HG03575 (cell line): Measurements from ENCODE around the gene MCAM.

ENCODE experiments used
- ATAC-seq: cut with Tn5 transposase; IDR thresholded peaks from one replicate; pipeline ENCODE4 v1.9.1; 2021; ENCODE audit not compliant: unreplicated experiment, insufficient number of reproducible peaks, low FRiP score; ENCODE audit errors: extremely low read depth

The MCAM gene

DNA sequence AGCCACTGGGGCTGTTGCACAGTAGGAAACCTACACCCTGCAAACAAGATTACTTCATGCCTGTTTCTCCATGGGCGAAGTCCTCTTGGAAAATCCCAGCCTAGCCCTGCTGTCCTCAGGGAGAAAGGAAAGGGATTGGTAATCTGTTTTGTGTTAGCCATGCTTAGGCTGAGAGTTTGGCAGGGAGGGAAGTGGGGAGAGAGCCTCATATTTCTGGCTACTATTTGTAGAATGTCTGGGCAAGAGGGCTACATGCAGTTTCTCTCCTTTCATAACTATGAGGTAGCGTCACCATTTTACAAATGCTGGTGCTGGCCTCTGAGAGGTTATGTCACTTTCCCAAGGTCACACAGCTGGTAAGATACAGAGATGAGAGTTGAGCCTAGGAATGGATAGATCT lies 30.3 kb upstream of the MCAM start:
- no peak for ATAC-seq

GRCh38 chr11:119346605-119347004 lies 29.7 kb upstream of the MCAM start, which contains the start of gene MFRP:
Gene MFRP (minus strand): TSS chr11:119346705. CDS start chr11:119346513, 192 bp downstream.
- ATAC-seq: no peak

DNA sequence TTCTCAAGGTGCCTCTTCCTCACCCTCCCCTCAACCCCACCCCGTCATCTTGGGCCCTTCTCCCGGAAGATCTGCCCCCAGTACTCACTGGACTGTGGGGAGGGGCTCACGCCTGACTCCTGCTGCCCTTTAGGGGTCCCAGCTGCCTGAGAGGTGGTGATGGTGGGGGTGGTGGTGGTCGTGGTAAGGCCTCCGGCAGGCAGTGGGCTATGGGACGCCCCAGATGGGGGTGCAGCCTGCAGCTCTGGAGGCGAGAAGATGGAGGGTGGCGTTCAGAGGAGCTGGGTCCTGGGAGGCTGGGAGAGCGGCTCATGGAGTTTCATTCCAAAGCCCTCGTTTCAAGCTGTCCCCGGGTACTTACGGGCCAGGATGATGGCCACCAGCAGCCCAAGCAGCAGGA lies 28.8 kb upstream of the MCAM start:
- ATAC-seq: no peak

DNA sequence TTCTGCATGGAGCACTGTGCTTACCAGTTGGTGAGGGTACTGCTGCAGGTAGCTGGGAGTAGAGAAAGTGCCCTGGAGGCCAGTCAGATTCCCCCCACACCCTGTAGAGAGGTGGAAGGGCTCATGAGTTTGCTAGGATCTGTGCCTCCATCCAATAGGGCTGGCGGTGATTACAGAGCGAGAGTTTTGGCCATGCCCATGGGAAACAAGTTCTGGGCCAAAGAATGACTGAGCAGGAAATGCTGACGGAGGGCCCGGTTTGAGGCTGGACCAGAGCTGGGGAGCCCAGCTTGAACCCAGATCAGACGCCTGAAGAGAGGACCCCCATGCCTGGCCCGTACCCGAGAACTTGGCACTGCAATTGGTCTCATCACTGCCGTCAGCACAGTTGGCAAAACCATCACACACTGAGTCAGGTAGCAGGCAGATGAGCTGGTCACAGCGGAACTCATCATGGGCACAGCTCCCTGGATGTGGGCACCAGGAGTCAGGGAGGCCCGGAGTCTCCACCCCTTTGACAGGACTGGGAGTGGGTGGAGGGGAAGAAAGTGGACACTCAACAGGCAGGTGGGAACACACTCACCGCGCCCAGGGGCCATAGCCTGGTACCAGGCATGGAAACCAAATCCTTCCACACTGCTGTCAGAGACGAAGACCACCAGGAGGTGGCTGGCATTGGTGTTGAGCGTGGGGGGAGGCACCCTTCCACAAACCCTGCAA lies 27.5 kb upstream of the MCAM start:
- ATAC-seq: no peak

- ATAC-seq: no peak
These were observed 26.8 kb upstream of the MCAM start for GRCh38 chr11:119343726-119344125.

- ATAC-seq: no peak
These were observed 25.6 kb upstream of the MCAM start for GRCh38 chr11:119342362-119343130.

GRCh38 chr11:119342023-119342300 lies 25.0 kb upstream of the MCAM start:
- ATAC-seq: no peak

- ATAC-seq: no peak
These were observed 24.5 kb upstream of the MCAM start for GRCh38 chr11:119341222-119342022.

- no peak for ATAC-seq
These were observed 23.6 kb upstream of the MCAM start, which contains the start of gene C1QTNF5 for GRCh38 chr11:119340335-119341221. Gene C1QTNF5 (minus strand): TSS chr11:119340883. CDS start chr11:119340397, 486 bp downstream.

GRCh38 chr11:119339589-119340334 lies 22.8 kb upstream of the MCAM start:
- ATAC-seq: no peak

DNA sequence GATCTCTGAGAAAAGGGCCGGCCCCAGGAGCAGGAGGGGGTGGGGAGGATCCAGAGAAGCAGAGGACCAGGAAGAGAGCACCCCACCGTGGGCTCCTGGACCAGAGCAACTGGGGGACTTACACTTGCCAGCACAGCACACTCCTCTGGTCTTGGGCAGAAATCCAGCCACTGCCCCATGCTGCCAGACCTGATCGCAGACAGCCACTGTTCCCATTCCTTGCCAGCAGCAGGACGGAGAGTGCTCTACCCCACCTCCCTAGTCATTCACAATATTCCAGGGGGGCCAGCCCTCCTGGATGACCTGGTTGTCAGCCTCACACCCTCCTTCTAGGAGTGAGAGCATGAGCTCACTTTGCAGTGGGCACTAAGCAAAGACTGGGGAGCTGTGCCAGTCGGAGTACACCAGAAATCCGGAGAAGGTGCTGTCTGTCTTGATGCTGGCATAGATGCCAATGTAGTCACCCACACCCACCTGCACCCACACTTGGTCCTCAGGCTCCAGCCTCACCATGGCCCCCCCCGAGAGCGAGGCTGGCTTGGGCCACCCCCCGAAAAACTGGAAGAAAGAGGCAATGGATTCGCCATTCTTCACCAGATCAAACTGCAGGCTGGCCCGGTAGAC lies 22.1 kb upstream of the MCAM start:
- ATAC-seq: no peak

- ATAC-seq: no peak
These were observed 21.5 kb upstream of the MCAM start for GRCh38 chr11:119338318-119338890.

- ATAC-seq: no peak
These were observed 20.8 kb upstream of the MCAM start for GRCh38 chr11:119337581-119338317.

- ATAC-seq: no peak
These were observed 20.0 kb upstream of the MCAM start for GRCh38 chr11:119336744-119337469.

DNA sequence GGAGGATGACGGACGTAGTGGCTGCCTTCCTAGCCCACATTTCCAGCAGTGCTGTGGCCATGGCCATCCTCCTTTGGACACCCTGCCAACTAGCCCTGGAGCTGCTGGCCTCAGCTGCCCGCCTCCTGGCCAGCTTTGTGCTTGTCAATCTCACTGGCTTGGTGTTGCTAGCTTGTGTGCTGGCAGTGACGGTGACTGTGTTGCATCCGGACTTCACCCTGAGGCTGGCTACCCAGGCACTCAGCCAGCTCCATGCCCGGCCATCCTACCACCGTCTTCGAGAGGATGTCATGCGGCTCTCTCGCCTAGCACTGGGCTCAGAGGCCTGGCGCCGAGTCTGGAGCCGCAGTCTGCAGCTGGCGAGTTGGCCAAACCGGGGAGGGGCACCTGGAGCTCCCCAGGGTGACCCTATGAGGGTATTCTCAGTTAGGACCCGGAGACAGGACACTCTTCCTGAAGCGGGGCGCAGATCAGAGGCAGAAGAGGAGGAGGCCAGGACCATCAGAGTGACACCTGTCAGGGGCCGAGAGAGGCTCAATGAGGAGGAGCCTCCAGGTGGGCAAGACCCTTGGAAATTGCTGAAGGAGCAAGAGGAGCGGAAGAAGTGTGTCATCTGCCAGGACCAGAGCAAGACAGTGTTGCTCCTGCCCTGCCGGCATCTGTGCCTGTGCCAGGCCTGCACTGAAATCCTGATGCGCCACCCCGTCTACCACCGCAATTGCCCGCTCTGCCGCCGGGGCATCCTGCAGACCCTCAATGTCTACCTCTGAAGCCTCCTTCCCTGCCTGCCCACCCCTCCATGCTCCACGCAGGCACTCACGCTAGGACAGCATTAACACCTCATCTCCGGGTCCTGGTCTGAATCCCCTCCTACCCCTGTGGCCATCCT lies 19.0 kb upstream of the MCAM start:
- ATAC-seq: no peak
